DMS153 treated with DMSO at 0.1 percent for 48 hours (cell line): Measurements from ENCODE around the gene ARR3.
"Not testable (repeated sequence)": the region's sequence is repeated elsewhere in the genome, so short reads cannot be mapped to it uniquely, and the experiment has no call there.

ENCODE experiments used
- DNase-seq: peaks from one replicate; lab custom pipeline; 2025; ENCODE audit not compliant: unreplicated experiment; lab: John Stamatoyannopoulos, UW

The ARR3 gene

GRCh38 chrX:70279081-70279480 lies 10.9 kb downstream of the ARR3 start:
- no peak for DNase-seq

GRCh38 chrX:70280573-70280972 lies 12.4 kb downstream of the ARR3 start:
- DNase-seq, result no peak

- no peak for DNase-seq
Measured at GRCh38 chrX:70281951-70282350, 13.8 kb downstream of the ARR3 start, which contains the start of gene RAB41. RAB41 (plus strand) TSS chrX:70282172; CDS start chrX:70282218, 46 bp downstream.

- DNase-seq, result no peak
Measured at GRCh38 chrX:70289168-70289792, 21.1 kb downstream of the ARR3 start.

- peak; percentile 28 for DNase-seq
Measured at GRCh38 chrX:70289793-70290770, 21.9 kb downstream of the ARR3 start, which contains the start of the genes KIF4A and PDZD11. KIF4A (plus strand) TSS chrX:70290104; CDS start chrX:70290459, 355 bp downstream. PDZD11 (minus strand) TSS chrX:70289927; CDS start chrX:70289341, 586 bp downstream.

DNA sequence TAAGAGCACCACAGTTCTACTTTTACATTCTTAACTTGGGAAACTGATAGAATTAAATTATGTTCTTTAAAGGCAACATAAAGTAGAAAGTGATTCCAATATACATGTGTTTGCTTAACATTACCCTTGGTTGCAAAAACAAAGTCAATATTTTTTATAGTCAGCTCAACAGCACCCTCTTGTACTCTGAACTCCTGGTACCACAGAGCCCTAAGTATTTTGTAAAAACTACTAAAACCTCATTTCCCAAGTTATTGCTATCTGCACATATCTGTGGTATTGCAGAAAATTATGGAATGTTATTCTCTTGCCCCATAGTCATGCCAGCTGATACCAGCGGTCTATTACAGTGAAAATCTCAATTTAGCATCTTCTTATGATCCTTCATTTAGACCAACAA lies 24.7 kb downstream of the ARR3 start:
- no peak for DNase-seq

- DNase-seq, result no peak
Measured at GRCh38 chrX:70293621-70294020, 25.5 kb downstream of the ARR3 start.

DNA sequence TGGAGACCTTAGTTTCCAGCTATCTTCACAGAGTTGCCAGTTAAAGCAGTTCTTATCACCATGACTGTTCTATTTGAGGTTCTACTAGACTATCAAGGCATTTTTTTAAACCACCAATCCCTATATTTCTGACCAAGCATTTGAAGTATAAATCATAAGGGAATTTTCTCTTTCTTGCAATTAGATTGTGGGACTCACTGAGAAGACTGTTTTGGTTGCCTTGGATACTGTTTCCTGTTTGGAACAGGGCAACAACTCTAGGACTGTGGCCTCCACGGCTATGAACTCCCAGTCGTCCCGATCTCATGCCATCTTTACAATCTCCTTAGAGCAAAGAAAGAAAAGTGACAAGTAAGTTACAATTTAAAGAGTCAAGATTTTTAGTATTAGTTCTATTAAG lies 33.6 kb downstream of the ARR3 start:
- no peak for DNase-seq

DNA sequence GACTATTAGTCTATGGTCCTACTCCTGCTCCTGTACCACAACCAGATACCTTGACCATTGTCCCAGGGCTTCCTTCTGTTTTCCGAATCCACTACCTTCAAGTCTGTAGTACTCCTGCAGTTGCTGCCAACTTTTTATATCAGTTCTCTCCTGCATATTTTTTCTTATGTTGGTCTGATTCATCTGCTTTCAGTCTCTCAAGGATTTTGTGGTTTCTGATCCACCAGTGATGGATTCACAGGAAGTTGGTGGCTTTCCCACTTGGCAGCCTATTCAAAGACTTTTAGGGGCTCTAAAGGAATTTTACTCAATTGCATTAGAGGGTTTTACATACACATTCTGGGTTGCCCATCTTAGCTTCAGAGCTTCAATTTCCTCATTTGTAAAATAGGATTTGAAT lies 45.4 kb downstream of the ARR3 start:
- no peak for DNase-seq

DNA sequence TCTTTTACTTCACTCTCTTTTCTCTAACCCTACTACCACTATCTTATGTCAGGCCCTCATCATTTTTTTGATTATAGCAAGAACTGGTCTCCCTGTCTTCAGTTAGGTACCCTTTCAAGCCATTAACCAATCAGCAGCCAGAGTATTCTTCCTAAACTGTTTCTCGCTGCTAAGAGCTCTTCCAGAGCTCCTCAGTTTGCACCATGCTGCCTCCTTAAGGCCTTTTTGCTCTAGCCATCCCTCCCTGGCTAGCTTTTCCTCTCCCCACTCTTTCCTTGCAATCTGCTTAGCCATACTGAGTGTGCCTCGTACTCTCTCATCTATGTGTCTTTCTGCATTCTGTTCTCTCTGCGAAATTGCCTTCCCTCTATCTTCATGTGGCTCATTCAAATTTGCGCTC lies 54.6 kb downstream of the ARR3 start:
- no peak for DNase-seq

DNA sequence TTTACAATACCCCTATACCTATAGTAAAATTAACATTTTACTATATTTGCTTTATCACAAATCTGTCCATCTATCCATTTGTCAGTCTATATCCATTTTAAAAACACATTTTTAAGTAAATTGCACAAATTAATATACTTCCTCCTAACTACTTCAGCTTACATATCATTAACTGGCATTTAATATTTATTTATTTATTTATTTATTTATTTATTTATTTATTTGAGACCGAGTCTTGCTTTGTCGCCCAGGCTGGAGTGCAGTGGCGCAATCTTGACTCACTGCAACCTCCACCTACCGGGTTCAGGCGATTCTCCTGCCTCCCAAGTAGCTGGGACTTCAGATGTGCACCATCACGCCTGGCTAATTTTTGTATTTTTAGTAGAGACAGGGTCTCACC lies 55.5 kb downstream of the ARR3 start:
- DNase-seq, result not testable (repeated sequence)

- no peak for DNase-seq
Measured at GRCh38 chrX:70324326-70324725, 56.2 kb downstream of the ARR3 start.

GRCh38 chrX:70331161-70331560 lies 63.0 kb downstream of the ARR3 start:
- no peak for DNase-seq
